HG03460 (cell line): ENCODE results near the gene SMAP2.
A peak's percentile ranks its signal among the peaks of the same experiment; 100 is the strongest.
"Not testable (repeated sequence)": the region's sequence is repeated elsewhere in the genome, so short reads cannot be mapped to it uniquely, and the experiment has no call there.

Experiments used
- ATAC-seq: cut with Tn5 transposase; IDR thresholded peaks from one replicate; pipeline ENCODE4 v1.9.1; 2021; ENCODE audit not compliant: unreplicated experiment

SMAP2 gene

DNA sequence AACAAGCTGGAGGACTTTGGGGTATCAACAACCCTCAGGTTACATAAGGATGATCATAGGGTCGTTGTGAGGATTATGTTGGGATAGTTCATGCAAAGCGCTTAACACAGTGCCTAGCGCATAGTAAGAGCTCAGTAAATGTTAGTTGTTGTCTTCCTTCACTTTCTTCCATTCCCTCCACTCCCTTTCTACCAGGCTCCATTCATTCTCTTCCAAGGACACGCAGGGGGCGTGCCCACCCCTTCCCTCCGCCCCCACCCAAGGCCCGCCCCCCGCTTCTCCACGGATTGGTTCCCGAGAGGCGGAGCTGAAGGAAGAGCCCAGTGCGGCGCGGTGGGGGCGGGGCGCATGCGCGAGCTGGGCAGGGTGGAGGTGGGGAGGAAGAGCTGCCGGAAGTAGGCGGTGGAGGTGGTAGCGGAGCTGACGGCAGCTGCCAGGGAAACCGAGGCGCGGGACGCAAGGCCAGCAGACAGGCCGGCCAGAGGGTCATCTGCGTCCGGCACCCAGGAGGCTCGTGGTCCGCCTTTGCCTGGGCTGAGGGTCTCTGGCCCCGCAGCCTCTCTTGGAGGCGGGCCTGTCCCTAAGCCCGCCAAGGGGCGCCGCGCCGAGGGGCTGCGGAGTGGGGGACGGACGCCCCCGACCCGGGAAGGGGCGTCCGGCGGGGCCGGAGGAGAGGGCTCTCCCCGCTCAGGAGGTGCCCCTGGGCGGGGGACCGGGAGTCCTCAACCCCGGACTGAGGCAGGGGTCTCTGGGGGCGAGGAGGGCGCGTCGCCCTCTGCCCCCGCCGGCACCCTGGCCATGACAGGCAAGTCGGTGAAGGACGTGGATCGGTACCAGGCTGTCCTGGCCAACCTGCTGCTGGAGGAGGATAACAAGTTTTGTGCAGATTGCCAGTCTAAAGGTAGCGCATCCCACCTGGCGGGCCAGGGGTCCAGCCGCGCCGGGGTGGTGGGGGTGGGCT lies at the start of gene SMAP2:
Gene SMAP2, plus strand, starts transcription at position 405 of the 961 bp plus-strand sequence. Its CDS starts 394 bp downstream, at position 799.
- peak; percentile 76 for ATAC-seq

GRCh38 chr1:40331403-40331802 lies 42.1 kb upstream of the SMAP2 start:
- not testable (repeated sequence) for ATAC-seq

- ATAC-seq, result no peak
Measured at GRCh38 chr1:40332695-40333094, 40.8 kb upstream of the SMAP2 start.

GRCh38 chr1:40337443-40337842 lies 36.1 kb upstream of the SMAP2 start:
- no peak for ATAC-seq

- ATAC-seq, result no peak
Measured at GRCh38 chr1:40338745-40339419, 34.6 kb upstream of the SMAP2 start.

DNA sequence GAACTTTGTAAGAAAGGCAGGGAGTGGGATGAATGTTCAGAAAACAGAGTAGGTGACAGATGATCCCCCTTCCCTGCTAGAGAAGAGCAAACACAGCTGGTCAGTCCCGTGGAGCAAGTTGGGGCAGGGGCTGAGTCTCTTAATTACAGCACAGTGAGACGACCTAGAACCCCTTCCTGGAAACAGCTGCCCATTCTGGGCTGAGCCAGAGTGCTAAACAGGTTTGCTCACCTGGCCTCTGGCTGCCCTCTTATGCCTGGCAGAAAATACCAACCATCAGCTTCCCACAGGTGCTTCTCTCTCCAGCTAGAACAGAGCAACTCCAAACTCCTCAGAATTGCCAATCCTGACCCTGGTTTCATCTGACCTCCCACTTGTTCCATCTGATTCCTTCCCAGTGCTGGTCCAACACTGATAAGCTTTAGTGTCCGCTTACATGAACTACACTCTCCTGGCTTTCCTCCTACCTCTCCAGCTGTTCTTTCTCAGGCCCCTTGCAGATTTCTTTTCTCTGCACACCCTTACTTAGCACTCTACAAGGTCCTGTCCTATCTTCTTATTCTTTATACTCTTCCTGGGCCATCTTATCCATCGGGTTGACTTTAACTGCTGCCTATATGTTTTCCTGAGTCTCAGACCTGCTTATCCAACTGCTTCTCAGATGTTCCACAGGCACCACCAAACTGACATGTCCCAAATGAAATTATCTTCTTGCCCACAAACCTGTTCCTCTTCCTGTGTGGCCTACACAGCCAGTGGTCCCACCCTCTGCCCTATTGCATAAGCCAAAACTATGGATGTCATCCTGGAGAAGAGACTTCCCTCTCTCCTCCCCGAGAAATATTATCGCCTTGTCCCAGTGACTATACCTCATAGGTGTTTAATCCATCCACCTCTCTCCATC lies 33.9 kb upstream of the SMAP2 start:
- ATAC-seq, result no peak

- ATAC-seq, result no peak
Measured at GRCh38 chr1:40341491-40342380, 31.8 kb upstream of the SMAP2 start.

GRCh38 chr1:40342381-40342717 lies 31.2 kb upstream of the SMAP2 start:
- not testable (repeated sequence) for ATAC-seq

GRCh38 chr1:40344597-40344996 lies 28.9 kb upstream of the SMAP2 start:
- no peak for ATAC-seq

GRCh38 chr1:40350391-40350790 lies 23.1 kb upstream of the SMAP2 start:
- ATAC-seq, result no peak

DNA sequence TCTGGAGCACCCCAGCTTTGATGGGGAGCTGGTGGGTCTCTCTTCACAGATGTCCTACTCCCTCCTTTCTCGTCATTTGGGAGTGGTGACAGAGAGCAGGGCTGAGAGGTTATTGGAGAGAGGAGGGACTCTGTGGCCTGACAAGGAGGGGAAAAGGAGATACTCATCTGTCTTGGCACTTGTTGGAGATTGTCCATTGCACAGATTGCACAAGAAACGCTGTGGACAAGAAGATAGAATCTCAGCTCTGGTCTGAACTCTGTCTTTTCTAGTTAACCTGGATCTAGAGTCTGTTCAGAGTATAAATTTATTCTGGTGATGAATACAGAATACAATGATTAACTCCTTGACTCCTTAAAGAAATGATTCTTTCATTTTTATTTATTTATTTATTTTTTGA lies 22.4 kb upstream of the SMAP2 start:
- no peak for ATAC-seq

DNA sequence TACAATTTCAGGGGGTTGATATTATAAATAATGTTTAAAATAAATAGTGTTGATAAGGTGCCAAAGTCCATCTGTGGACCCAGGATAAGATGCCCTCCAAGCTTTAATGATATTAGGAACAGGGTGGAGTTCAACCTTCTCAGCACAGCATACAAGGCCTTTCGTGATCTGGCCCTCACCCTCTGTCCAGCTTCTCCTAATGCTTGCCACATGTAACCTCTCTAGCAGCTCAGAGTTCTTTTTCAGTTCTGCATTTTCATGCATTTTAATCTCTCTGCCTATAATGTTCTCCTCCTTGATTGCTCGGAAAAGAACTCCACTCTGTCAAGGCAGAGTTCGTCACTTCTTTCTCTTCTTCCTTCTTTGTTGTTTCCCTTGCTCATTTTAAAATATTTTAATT lies 21.4 kb upstream of the SMAP2 start:
- ATAC-seq, result no peak

- no peak for ATAC-seq
Measured at GRCh38 chr1:40353082-40353481, 20.4 kb upstream of the SMAP2 start.

- ATAC-seq, result no peak
Measured at GRCh38 chr1:40357625-40358024, 15.9 kb upstream of the SMAP2 start.

- ATAC-seq, result no peak
Measured at GRCh38 chr1:40360631-40361030, 12.9 kb upstream of the SMAP2 start.

- ATAC-seq, result no peak
Measured at GRCh38 chr1:40361201-40361600, 12.3 kb upstream of the SMAP2 start.

DNA sequence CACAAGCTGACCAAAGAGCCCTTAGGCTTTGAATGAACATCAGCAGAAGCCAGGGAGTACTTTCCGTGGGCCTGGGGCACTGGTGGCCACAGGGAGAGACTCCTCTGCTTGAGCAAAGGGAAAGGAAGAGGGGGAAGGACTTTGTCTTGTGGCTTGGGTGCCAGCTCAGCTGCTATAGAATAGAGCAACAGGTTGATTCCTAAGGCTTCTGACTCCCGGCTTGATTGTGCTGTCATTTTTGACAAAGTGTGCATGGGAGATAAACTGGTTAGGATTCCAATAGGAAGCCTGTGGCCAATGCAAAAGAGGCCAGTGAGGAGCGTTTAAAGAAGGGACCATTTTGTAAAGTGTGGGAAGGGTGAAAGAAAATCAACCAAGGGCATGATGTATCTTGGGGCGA lies 11.9 kb upstream of the SMAP2 start:
- ATAC-seq, result no peak

GRCh38 chr1:40362199-40362598 lies 11.3 kb upstream of the SMAP2 start:
- no peak for ATAC-seq

DNA sequence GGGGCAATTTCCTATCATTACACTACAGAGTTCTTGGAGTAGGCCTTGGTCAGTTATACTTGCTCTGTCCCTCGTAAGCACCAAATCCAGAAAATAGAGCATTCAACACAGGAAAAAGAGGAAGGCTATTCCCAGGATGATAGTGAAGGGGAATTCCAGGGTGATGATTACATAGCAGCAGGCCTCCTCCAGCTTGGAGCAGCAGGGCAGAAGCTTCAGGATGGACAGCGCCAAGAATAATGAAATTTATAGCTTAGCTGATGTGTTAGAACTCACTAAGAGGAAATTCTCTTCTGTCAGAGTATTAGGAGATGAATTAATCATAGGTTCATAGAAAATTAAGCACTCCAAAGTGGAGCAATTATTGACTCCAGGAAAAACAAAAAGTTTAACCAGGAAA lies 10.8 kb upstream of the SMAP2 start:
- ATAC-seq, result no peak

- ATAC-seq, result peak; percentile 87
Measured at GRCh38 chr1:40363721-40364120, 9.8 kb upstream of the SMAP2 start.
